Adrenal gland (tissue), 12 donors: ENCODE data around the gene HPRT1. TPM values are rescaled to one million over a fixed set of nuclear protein-coding genes. Genes with fewer than 3 reads are reported as not detected.

Experiments
- DNase-seq, 7 donors: peaks; one replicate each; pipeline ENCODE4 v3.0.0-alpha.2; 2019 to 2020
- H3K27ac ChIP-seq, 5 donors: fragments of 200-600 bp; sonication (generic) in 4 of 5; 1 replicate in 3 of 5; 2 replicates in 2 of 5; pipeline versions ENCODE4 v1.5.1 to v1.8.0; 2016 to 2020; ENCODE audit warnings: mild to moderate bottlenecking in 1 of 5
- H3K27me3 ChIP-seq: fragments of 200-600 bp; 2 replicates; pipeline ENCODE4 v1.8.0; 2021
- H3K36me3 ChIP-seq, 2 donors: fragments of 200-600 bp; replicated peaks in 1 of 2; 1 replicate in 1 of 2; 2 replicates in 1 of 2; pipeline versions ENCODE4 v1.5.1 to v1.8.0; 2018 to 2022
- H3K4me1 ChIP-seq, 2 donors: fragments of 200-600 bp; replicated peaks in 1 of 2; 1 replicate in 1 of 2; 2 replicates in 1 of 2; pipeline versions ENCODE4 v1.5.1 to v1.8.0; 2018 to 2021
- H3K4me3 ChIP-seq, 4 donors: fragments of 200-600 bp; sonication (generic) in 3 of 4; one replicate each; pipeline ENCODE4 v1.5.1; 2016 to 2018
- H3K9me3 ChIP-seq, 3 donors: fragments of 200-600 bp; sonication (generic) in 1 of 3; replicated peaks in 1 of 3; 1 replicate in 2 of 3; 2 replicates in 1 of 3; pipeline versions ENCODE4 v1.5.1 to v1.8.0; 2016 to 2021
- POLR2A ChIP-seq, 2 donors: fragments of 450-650 bp; IDR thresholded peaks; one replicate each; pipeline ENCODE4 v1.6.1; 2017; ENCODE audit warnings: antibody characterized with exemption in 2 of 2, mild to moderate bottlenecking in 2 of 2, moderate library complexity in 1 of 2
- WGBS, 4 donors: extraction: QIAGEN DNeasy Blood & Tissue Kit in 2 of 4; methylation state at CpG; one replicate each; pipeline versions ENCODE4 v1.1.5 to v1.1.7; 2013 to 2017; 5-methylcytosine and 5-hydroxymethylcytosine counted together
- intact Hi-C, 2 donors: fragments of 100-400 bp; cut with DNase I; formaldehyde crosslinking; loops; one replicate each; pipeline versions ENCODE4 v1.14.1 to v1.15.0; 2022 to 2023
- polyA plus RNA-seq, 3 donors: library from polyadenylated mRNA; stranded (reverse); fragments of 200-250 nt in 2 of 3; fragments of 350-450 nt in 1 of 3; fragmentation: Illumina TruSeq in 1 of 3; extraction: RNeasy Lipid Tissue Mini Kit (QIAGEN cat#74804) in 1 of 3; gene quantifications; one replicate each; pipeline ENCODE4 v1.2.3, GENCODE V29; 2013 to 2014
- total RNA-seq, 9 donors: library from RNA; depleted of rRNA in 4 of 9; stranded (reverse); fragments of >200 nt in 4 of 9; fragments of 120-200 nt in 1 of 9; fragmentation: NEBNext Ultra II Directional in 1 of 9; extraction: Animal tissue kit (Norgen Biotek cat#: 25700) in 1 of 9; gene quantifications; one replicate each; pipeline versions ENCODE4 v1.1.0 to v1.2.4, GENCODE V29; 2013 to 2023
- TF ChIP-seq, protein P1 (sequence below), 6 experiments: fragments of 450-650 bp in 4 of 6; fragments of 200-600 bp in 2 of 6; sonication (generic) in 1 of 6; IDR thresholded peaks; 1 replicate in 5 of 6; 2 replicates in 1 of 6; pipeline versions ENCODE4 v1.5.1 to v1.8.0; 2016 to 2021; ENCODE audit warnings: antibody characterized with exemption in 6 of 6, mild to moderate bottlenecking in 2 of 6, moderate library complexity in 1 of 6
- donor health status: healthy with polysubstance abuse.
- donor health status: Bipolar disorder and iron deficiency.
- donor health status: DM: yes; HTN: yes; CAD: no.
- donor health status: DM: no; HTN: no; CAD: no.
- donor health status: DM: no; HTN: no; CAD: no.
- donor health status: DM: yes; HTN: yes; CAD: no.

The HPRT1 gene
- total and polyA plus RNA-seq, 12 donors: 5.5 to 66.0 (median 26.8) TPM

DNA sequence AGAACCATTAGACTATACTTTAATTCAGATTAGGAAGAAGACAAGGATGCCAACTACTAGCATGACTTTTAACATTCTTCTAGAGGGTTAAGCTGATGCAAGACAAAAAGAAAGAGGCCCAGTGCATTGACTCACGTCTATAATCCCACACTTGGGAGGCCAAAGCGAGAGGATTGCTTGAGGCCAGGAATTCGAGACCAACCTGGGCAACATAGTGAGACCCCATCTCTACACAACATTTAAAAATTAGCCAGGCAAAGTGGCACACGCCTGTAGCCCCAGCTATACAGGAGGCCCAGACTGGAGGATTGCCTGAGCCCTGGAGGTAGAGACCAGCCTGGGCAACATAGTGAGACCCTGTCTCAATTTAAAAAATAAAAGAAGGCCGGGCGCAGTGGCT, 40.2 kb upstream of the HPRT1 start:
- 72 to 96% (median 88%) methylated on average over 4 to 6 of the region's 6 CpGs for WGBS, 4 donors
- Histone ChIP-seq H3K27me3 (no peaks in the 10 kb centered on the region), H3K36me3 (peaks cover 0 to 4% of the 10 kb centered on the region in 2 donors), H3K27ac (no peak overlapping the region), H3K4me3 (no peak overlapping the region), H3K9me3 (no peaks in the 10 kb centered on the region), H3K4me1 (no peaks in the 10 kb centered on the region)
- DNase-seq: no peak
- intact Hi-C loops: no loop called here
- no peak for TF ChIP-seq POLR2A (IDR thresholded peaks at IDR 0.05)
- TF ChIP-seq, protein P1, sequence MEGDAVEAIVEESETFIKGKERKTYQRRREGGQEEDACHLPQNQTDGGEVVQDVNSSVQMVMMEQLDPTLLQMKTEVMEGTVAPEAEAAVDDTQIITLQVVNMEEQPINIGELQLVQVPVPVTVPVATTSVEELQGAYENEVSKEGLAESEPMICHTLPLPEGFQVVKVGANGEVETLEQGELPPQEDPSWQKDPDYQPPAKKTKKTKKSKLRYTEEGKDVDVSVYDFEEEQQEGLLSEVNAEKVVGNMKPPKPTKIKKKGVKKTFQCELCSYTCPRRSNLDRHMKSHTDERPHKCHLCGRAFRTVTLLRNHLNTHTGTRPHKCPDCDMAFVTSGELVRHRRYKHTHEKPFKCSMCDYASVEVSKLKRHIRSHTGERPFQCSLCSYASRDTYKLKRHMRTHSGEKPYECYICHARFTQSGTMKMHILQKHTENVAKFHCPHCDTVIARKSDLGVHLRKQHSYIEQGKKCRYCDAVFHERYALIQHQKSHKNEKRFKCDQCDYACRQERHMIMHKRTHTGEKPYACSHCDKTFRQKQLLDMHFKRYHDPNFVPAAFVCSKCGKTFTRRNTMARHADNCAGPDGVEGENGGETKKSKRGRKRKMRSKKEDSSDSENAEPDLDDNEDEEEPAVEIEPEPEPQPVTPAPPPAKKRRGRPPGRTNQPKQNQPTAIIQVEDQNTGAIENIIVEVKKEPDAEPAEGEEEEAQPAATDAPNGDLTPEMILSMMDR (IDR thresholded peaks at IDR 0.05): no peak

DNA sequence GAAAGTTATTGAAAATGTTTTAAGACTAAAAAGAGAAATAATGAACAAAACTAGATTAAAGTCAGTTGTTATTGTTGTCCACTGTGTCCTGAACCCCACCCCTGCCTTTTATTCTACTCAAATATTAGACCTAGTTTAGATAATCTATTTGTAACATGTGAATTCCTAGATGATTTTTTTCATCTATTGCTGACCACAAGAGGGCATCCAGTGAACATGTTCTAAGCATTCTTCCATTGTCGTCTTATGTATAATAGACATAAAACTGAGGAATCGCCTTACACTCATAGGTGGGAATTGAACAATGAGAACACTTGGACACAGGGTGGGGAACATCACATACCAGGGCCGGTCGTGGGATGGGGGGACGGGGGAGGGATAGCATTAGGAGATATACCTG, 36.4 kb upstream of the HPRT1 start:
- H3K4me1 ChIP-seq: no peaks in the 10 kb centered on the region
- DNase-seq: no peak
- H3K9me3 ChIP-seq: no peaks in the 10 kb centered on the region
- H3K36me3 ChIP-seq: no peaks in the 10 kb centered on the region
- TF ChIP-seq POLR2A (IDR thresholded peaks at IDR 0.05): no peak
- TF ChIP-seq, protein P1 (IDR thresholded peaks at IDR 0.05): peak in 4 of 6 experiments; percentile 18 to 38 (median 24)
- H3K27ac ChIP-seq: no peak overlapping the region
- 42 to 57% (median 52%) methylated on average over 5 of the region's 5 CpGs for WGBS, 4 donors
- H3K27me3 ChIP-seq: no peaks in the 10 kb centered on the region
- no peak overlapping the region for H3K4me3 ChIP-seq
- intact Hi-C loops: no loop called here

DNA sequence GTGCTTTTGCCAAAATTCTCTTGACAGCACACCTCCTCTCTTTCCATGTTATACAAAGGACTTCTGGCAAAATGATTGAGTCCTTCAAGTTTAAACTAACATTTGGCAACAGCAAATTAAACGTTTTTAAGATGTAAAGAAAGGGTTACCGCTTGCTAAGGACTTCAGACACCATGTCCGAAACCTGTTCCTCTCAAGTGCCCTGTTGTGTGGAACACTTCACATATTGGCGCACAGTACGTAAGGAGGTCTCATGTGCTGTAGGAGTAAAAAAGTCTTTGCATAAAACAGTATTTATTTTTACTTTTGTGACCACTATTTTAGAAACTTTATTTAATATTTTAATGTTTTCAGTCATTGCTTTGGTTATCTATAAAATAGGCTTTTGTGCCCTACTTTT, 33.7 kb upstream of the HPRT1 start:
- intact Hi-C loops: no loop called here
- no peak overlapping the region for H3K27ac ChIP-seq
- H3K27me3 ChIP-seq: no peaks in the 10 kb centered on the region

DNA sequence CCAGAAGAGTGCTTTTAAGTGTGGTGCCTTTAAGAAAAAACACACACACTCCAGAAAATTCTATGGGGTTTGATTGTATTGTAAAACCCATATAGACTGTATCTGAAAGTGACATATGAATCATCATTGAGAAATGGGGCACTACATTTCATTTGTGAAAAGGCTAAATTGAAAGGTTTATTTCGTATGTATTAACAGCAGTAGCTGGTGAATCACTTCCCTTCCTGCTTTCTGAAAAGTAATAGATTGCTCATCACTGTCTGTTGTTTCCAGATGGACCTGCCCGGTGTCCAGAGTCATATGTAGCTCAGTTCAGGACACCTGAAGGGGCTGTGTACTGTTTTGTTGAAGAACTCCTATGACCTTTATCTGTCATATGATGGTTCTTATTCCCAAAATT, 28.1 kb upstream of the HPRT1 start:
- no peak overlapping the region for H3K27ac ChIP-seq
- no peak overlapping the region for H3K4me3 ChIP-seq
- TF ChIP-seq POLR2A (IDR thresholded peaks at IDR 0.05): no peak
- TF ChIP-seq, protein P1 (IDR thresholded peaks at IDR 0.05): no peak
- no peaks in the 10 kb centered on the region for H3K36me3 ChIP-seq
- H3K4me1 ChIP-seq: no peaks in the 10 kb centered on the region
- H3K9me3 ChIP-seq: no peaks in the 10 kb centered on the region
- WGBS, 4 donors: 23 to 37% (median 30%) methylated on average over 2 of the region's 2 CpGs
- intact Hi-C loops: no loop called here
- no peak for DNase-seq
- no peaks in the 10 kb centered on the region for H3K27me3 ChIP-seq

More for the DNA sequence above, 33.7 kb upstream of the HPRT1 start:
- DNase-seq: no peak
- Histone ChIP-seq H3K36me3 (no peaks in the 10 kb centered on the region), H3K9me3 (no peaks in the 10 kb centered on the region), H3K4me3 (no peak overlapping the region), H3K4me1 (no peaks in the 10 kb centered on the region)
- no peak for TF ChIP-seq POLR2A (IDR thresholded peaks at IDR 0.05)
- TF ChIP-seq, protein P1 (IDR thresholded peaks at IDR 0.05): no peak
- 74 to 89% (median 83%) methylated on average over 5 of the region's 5 CpGs for WGBS, 4 donors
